Fibroblast of skin of back (primary cell): ENCODE data around the gene OR1I1. TPM values are rescaled to one million over a fixed set of nuclear protein-coding genes. Genes with fewer than 3 reads are reported as not detected.
"Not testable (repeated sequence)": the region's sequence is repeated elsewhere in the genome, so short reads cannot be mapped to it uniquely, and the experiment has no call there.

Experiments used
- DNase-seq: peaks from one replicate; pipeline ENCODE4 v3.0.0-alpha.2; 2013
- polyA plus RNA-seq, 2 experiments: library from polyadenylated mRNA; unstranded; fragments of 120-200 nt; gene quantifications; one replicate each; pipeline ENCODE4 v1.2.1, GENCODE V29; 2013; ENCODE audit not compliant: insufficient read length in 2 of 2

Gene OR1I1, protein sequence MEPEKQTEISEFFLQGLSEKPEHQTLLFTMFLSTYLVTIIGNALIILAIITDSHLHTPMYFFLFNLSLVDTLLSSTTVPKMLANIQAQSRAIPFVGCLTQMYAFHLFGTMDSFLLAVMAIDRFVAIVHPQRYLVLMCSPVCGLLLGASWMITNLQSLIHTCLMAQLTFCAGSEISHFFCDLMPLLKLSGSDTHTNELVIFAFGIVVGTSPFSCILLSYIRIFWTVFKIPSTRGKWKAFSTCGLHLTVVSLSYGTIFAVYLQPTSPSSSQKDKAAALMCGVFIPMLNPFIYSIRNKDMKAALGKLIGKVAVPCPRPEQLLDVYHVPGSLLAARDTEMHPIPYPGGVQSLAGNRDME
- 0.02 TPM for polyA plus RNA-seq (2013, experiment 1 of 2; ENCODE audit: insufficient read length)
- 0.04 TPM for polyA plus RNA-seq (2013, experiment 2 of 2; ENCODE audit: insufficient read length)

DNA sequence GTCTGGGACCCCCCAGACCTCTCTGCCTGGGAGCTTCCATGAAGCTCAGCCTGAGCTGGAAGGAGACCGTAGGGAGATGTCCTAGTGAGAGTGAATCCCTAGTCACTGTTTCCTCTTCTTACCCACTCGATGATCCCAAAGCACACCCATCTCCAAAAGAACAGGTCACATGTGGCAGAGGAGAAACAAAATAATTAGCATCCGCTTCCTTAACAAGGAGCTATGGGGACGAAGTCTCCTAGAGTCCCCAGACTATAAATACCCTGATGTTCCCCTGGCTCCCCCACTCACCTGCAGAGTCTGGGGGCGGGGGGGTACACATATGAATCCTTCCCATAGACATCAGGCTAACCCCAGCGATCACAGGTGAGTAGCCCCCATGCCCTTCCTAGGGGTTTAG, at the start of gene OR1I1:
Gene OR1I1 (plus strand): TSS at position 301 of the 400 bp plus-strand sequence. CDS start 4,855 bp downstream, outside the sequence.
- no peak for DNase-seq

DNA sequence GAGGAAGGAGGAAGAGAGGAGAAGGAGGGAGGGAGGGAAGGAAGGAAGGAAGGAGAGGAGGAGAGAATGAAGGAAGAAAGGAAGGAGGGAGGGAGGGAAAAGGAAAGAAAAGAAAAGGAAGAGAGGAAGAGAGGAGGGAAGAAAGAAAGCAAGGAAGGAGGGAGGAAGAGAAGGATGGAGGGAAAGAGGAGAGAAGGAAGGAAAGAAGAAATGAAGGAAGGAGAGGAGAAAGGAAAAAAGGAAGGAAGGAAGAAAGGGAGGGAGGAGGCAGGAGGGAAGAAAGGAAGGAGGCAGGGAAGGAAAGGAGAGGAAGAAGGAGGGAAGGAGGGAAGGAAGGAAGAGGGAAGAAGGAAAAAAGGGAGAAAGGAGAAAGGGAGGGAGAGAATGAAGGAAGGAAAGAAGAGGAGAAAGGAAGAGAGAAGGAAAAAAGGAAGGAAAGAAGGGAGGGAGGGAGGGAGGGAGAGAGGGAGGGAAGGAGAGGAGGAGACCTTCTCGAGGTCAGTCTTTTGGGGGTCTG, 46.2 kb upstream of the OR1I1 start:
- no peak for DNase-seq

DNA sequence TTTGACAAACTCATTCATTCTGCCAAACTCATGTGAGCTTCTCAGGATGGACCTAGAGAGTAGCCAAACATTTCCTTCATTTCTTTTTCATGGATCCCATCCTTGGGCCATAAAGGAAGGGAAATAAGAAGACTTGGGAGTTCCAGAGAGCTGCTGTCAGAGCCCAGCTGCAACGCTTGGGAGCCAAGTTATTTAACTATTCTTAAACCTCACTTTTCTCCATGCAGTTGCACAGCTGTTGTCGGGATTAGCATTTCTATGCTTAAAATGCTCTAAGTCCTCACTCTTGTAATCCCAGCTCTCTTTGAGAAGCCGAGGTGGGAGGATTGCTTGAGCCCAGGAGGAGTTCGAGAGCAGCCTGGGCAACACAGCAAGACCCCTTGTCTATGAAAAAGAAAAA, 44.4 kb upstream of the OR1I1 start:
- no peak for DNase-seq

DNA sequence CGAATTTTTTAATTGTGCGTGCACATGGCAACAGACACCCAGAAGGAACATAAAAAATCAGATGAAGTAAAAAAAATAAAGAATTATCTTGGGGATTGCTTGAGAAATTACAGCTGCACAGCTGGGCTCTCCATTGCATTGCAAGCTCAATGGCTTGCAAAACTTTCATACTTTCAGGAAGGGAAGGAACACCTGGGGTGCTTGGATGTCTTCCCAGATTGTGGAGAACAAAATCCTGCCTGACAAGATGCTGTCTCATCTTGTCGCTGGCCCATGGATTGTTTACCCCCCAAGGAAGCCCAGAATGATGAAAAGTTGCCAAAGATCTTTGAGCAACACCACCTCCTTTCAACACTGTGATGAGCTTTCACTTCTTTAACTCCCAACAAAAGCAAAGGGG, 43.7 kb upstream of the OR1I1 start:
- DNase-seq: no peak

DNA sequence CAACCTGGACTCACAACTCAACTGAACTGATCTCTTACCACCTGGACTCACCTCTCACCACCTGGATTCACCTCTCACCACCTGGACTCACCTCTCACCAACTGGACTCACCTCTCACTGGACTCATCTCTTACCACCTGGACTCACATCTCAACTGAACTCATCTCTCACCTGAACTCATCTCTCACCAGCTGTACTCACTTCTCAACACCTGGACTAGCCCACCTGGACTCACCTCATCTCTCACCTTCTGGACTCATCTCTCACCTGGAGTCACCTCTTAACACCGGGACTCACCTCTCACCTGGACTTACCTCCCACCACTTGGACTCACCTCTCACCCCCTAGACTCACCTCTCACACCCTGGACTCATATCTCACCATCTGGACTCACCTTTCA, 40.0 kb upstream of the OR1I1 start:
- no peak for DNase-seq

DNA sequence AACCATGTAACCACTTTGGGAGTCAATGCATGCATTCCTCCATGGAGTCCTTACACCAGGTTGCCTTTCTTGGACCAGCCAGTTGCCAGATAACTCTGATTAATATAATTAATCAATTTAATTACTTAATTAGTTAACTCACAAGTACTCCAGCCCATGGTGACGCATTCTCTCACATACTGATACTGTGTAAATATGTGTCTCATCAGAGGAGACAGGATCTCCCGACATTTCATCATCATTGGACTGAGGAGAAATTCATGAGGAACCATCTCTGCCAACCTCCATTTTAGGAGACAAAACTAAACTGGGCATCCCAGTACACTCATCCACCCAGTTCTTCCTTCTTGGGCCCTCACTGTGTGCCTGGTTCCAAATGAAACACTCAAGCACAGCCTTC, 39.2 kb upstream of the OR1I1 start:
- no peak for DNase-seq

DNA sequence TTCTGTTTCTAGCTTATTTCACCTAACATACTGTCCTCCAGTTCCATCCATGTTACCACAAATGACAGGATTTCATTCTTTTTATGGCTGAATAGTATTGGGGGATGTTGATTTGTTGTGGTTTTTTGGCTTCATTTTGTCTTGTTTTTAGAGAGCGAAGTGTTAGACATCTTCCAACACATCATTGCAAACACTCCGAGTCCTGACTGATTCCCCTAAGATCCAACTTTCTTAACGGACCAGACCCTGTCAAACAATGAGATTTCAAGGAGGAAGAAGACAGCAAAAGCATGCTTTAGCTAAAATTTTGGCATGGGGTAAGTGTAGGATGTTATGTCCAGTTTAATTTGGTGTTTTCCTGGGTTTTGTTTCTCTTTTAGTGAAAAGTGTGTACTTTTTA, 36.5 kb upstream of the OR1I1 start:
- DNase-seq: no peak

DNA sequence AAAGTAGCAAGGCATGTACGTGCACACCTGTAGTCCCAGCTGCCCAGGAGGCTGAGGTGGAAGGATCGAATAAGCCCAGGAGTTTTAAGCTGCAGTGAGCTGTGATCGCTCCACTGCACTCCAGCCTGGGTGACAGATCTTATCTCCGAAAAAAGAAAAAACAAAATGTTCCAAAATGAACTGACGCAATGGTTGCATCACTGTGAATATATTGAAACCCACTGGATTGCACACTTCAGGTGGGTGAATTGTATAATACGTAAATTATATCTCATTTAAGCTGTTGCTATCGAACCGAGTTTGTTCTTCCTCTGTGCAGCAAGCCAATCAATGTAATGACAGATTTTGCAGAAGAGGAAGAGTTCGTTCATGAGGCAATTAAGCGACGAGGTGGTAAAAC, 34.3 kb upstream of the OR1I1 start:
- no peak for DNase-seq

DNA sequence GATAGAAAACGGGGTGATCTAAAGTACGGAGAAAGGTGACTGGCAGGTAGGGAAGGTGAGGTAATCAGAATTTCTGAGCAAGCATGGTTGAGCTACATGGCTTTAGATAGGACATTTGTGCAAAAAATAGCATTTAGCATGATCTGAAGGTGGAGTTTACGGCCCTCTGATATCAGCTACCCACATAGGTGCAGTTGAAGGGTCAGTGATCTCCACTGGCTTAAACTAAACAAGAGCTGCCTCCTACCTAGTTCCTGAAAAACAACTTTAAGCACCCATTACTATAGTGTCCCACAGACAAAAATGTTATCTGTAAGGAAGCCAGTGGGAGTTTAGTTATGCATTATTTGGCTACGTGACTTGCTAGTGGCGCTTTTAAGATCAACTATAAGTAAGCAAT, 33.9 kb upstream of the OR1I1 start:
- DNase-seq: no peak

DNA sequence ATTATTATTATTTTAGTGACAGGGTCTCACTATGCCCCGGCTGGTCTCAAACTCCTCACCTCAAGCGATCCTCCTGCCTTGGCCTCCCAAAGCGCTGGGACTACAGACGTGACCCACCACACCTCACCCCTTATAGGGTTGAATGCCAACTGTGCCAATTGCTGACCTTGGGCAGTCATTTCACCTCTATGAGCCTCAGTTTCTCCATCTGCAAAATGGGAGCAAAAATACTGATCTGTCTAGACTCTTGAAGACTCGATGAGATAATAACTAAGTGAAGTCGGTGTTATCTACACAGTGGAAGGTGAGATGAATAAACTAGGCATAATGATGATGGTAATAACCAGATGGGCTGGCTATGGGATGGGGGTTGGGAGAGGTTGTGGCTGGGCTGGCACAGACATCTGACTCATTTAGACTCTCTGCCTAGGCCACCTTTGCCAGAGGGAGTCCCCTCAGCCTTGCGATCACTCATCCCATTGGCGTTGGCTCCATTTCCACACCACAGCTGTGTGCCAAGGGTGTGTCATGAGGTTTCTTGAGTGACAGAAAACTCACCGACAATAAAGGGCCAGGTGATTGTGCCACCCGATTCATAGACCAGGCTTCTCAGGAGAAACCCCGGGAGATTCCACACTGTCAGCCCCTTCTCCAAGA, 33.0 kb upstream of the OR1I1 start, which contains the start of gene CASP14:
Gene CASP14 (plus strand): TSS at position 596 of the 657 bp plus-strand sequence. CDS start 2,772 bp downstream, outside the sequence.
- no peak for DNase-seq

DNA sequence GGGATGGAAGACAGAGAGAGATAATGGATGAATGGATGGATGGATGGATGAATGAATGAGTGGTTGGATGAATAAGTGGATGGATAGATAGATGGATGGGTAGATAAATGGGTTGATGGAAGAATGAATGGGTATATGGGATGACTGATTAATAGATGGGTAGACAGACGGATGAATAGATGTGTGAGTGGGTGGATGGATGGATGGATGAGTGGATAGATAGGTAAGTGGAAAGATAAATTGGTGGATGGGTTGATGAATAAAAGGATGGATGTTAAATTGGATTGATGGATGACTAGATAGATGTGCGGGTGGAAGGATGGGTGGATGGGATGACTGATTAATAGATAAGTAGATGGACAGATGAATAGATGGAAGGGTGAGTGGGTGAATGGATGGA, 31.4 kb upstream of the OR1I1 start:
- DNase-seq: no peak

DNA sequence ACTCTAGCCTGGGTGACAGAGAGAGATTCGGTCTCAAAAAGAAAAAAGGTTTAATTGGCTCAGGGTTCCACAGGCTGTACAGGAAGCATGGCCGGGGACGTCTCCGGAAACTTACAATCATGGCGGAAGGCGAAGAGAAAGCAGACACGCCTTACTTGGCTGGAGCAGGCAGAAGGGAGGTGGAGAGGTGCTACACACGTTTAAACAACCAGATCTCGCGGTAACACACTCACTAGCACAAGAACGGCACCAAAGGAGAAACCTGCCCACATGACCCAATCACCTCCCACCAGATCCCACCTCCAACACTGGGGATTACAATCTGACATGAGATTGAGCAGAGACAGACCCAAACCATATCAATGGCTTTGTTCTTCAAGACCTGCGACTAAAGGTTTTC, 20.0 kb upstream of the OR1I1 start:
- DNase-seq: no peak

DNA sequence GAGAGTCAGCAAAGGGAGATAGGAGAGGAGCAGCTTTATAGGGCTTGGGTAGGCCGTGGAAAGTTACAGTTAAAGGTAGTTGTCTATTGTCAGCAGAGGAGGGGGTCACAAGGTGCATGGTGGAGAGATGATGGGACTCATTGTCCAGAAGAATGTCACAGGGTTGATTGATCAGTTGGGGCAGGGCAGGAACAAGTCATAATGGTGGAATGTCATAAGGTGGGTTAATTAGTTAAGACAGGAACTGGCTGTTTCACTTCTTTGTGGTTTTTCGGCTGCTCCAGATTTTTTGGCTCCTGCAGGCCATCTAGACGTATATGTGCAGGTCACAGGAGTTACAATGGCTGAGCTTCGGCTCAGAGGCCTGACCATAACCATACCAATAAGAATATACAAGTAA, 11.6 kb upstream of the OR1I1 start:
- DNase-seq: not testable (repeated sequence)

DNA sequence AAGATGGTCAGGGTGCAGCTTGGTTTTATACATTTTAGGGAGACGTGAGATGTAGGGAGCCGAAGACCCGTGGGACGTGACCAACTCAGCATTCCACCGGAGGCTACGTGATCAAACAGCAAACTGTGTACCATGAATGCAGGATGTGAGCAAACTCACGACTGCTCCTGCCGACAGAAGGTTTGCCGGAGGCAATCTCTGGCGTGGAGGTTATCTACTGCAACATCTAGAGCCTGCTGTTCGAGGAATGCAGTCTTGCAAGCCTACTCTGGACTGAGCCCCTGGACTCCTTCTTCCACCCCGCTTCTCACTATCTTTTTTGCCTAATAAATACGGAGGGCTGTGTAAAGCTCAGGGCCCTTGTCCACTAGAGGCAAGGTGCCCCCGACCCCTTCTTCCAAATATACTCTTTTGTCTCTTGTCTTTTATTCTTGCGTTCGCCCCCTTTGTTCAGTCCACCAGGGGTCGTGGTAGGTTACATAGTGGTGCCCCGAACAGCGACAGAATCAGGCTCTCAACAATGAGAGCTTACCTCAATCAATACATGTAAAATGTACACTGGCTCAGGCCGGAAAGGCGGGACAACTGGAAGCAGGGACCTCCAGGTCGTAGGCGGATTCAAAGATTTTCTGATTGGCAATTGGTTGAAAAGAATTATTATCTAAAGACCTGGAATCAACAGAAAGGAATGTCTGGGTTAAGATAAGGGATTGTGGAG, 8.9 kb upstream of the OR1I1 start:
- peak; percentile 18 for DNase-seq

DNA sequence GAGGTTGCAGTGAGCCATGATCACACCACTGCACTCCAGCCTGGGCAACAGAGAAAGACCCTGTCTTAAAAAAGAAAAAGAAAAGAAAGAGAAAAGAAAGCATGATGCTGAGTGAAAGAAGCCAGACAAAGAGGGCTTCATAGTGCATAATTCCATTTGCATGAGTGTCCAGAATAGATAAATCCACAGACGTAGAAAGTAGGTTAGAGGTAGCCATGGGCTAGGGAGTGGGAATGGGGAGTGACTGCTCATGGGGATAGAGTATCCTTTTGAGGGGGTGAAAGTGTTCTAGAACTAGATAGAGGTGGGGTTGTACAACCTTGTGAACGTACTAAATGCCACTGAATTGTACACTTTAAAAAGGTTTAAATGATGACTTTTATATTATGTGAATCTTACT, 7.6 kb upstream of the OR1I1 start:
- DNase-seq: no peak

DNA sequence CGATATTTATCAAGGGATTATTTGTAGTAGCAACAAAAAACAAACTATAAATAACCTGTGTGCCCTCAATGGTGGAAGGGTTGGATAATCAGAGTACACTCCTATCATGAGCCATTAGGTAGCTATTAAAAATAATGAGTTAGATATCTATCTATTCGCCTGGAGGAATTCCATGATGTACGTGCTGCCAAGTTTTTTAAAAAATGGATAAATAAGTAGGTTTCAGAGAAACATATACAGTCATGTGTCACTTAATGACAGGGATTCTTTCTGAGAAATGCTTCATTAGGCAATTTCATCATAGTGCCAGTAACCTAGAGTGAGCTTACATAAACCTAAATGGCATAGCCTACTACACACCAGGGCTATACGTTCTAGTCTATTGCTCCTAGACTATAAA, 6.2 kb upstream of the OR1I1 start:
- DNase-seq: no peak

DNA sequence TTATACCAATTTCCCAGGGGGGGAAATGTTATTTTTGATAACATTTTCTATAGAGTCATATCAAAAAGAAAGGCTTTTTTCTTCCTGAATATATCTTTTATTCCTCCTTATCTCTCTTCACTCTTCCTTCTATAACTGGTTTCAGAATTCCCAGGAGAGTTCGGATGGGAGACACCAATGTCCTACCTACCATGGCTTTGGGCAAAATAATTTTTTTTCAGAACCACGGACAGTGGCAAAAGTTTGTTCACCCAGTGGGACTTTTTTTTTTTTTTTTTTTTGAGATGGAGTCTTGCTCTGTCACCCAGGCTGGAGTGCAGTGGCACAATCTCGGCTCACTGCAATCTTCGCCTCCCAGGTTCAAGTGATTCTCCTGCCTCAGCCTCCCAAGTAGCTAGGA, 2.0 kb upstream of the OR1I1 start:
- DNase-seq: not testable (repeated sequence)

DNA sequence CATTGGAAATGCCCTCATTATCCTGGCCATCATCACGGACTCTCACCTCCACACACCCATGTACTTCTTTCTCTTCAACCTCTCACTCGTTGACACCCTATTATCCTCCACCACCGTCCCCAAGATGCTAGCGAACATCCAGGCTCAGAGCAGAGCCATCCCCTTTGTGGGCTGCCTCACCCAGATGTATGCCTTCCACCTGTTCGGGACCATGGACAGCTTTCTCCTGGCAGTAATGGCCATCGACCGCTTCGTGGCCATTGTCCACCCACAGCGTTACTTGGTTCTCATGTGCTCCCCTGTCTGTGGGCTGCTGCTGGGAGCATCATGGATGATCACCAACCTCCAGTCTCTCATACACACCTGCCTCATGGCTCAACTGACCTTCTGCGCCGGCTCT, 5.2 kb downstream of the OR1I1 start:
- no peak for DNase-seq

DNA sequence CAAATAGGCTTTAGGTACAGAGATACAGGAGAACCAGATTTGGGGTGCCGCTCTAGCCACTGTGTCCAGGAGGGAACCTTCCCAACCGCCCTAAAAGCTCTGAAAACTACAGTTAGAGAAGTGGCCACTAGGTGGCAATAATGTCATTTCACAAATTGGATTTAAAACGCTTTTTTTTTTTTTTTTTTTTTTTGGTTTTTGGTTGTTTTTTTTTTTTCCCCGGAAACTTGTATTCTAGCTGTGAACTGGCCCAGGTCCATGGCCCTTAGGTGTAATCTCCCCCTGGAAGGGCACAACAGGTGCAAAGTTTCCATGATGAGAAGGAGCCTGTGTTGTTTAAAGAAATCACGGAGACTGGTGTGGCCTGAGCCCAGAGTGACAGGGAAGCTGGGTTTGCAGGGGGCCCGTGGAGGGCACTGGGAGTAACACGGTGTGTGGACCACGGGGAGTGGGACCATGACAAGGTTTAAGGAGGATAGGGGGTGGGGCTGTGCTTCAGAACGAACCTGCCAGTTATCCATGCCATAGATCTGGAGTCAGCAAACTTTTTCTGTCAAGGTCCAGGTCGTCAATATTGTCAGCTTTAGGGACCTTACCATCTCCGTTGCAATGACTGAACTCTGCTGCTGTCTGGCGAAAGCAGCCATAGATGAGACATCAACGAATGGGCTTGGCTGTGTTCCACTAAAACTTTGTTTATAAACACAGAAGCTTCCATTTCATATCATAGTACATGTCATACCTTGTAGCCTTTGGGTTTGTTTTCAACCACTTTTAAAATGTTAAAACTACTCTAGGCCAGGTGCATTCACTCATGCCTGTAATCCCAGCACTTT, 10.1 kb downstream of the OR1I1 start:
- DNase-seq: peak; percentile 69

DNA sequence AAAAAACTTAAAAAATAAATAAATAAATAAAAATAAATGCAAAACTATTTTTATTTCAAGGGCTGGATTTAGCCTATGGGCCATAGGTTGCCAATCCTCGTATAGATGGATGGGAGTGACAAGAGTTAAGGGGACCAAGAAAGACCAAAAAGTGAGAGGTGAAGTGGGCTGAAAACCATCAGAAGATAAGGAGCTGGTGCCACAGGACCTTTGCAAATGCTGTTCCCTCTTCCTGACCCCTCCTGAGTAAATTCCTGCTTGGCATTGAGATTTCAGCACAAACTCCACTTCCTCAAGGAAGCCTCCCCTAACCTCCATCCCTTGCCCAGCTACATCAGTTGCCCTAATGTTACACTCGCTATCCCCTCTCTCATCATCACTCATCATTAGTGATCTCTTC, 11.0 kb downstream of the OR1I1 start:
- no peak for DNase-seq

DNA sequence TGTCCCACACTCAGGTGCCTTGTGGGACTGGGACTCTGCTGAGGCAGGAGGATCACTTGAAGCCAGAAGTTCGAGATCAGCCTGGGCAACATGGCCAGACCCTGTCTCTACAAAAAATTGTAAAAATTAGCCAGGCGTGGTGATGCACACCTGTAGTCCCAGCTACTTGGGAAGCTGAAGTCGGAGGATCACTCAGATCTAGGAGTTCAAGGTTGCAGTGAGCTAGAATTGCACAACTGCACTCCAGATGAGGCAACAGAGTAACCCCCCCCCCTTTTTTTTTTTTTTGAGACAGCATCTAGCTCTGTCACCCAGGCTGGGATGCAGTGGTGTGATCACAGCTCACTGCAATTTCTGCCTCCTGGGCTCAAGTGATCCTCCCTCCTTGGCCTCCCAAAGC, 14.2 kb downstream of the OR1I1 start:
- no peak for DNase-seq

DNA sequence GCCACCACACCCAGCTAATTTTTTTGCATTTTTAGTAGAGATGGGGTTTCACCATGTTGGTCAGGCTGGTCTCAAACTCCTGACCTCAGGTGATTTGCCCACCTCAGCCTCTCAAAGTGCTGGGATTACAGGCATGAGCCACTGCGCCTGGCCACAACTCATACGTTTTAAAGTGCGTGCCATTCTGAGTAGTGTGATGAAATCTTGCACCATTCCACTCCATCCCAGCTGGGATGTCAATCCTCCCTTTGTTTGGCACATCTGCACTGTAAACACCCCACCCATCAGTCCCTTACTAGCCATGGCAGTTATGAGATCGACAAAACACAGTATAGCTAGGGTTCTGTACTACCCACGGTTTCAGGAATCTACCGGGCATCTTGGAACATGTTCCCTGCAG, 16.0 kb downstream of the OR1I1 start:
- DNase-seq: not testable (repeated sequence)
